ENCODE data around the gene COL23A1.

Gene COL23A1

GRCh38 chr5:178428341-178429155 is 161.6 kb downstream of the COL23A1 start:
- DNase-seq = no peak

GRCh38 chr5:178427576-178428197 is 162.5 kb downstream of the COL23A1 start:
- DNase-seq = no peak
- no peak for TF ChIP-seq CTCF (IDR thresholded peaks at IDR 0.05)
- peaks cover 10% of the 10 kb centered on the region for H3K27me3 Mint-ChIP-seq (ENCODE audit: low read depth, poor library complexity)
- H3K4me3 Mint-ChIP-seq = no peak overlapping the region
- H3K36me3 Mint-ChIP-seq (ENCODE audit: low read depth) = no peaks in the 10 kb centered on the region
- peaks cover 7% of the 10 kb centered on the region for H3K9me3 Mint-ChIP-seq
- H3K27ac Mint-ChIP-seq = no peak overlapping the region
- peaks cover 78% of the 10 kb centered on the region for H3K4me1 Mint-ChIP-seq

More at GRCh38 chr5:178428341-178429155, 161.6 kb downstream of the COL23A1 start:
- H3K4me3 Mint-ChIP-seq = no peak overlapping the region
- peaks cover 13% of the 10 kb centered on the region for H3K27me3 Mint-ChIP-seq (ENCODE audit: low read depth, poor library complexity)
- peaks cover 80% of the 10 kb centered on the region for H3K4me1 Mint-ChIP-seq
- no peak for TF ChIP-seq CTCF (IDR thresholded peaks at IDR 0.05)
- no peaks in the 10 kb centered on the region for H3K36me3 Mint-ChIP-seq (ENCODE audit: low read depth)
- H3K9me3 Mint-ChIP-seq = peaks cover 7% of the 10 kb centered on the region
- H3K27ac Mint-ChIP-seq = peak overlapping the region; percentile 57

- DNase-seq = no peak
- peak overlapping the region; percentile 68 for H3K27ac Mint-ChIP-seq
- TF ChIP-seq CTCF (IDR thresholded peaks at IDR 0.05) = no peak
- peaks cover 5% of the 10 kb centered on the region for H3K9me3 Mint-ChIP-seq
- no peak overlapping the region for H3K4me3 Mint-ChIP-seq
- H3K4me1 Mint-ChIP-seq = peaks cover 78% of the 10 kb centered on the region
- no peaks in the 10 kb centered on the region for H3K36me3 Mint-ChIP-seq (ENCODE audit: low read depth)
- peaks cover 7% of the 10 kb centered on the region for H3K27me3 Mint-ChIP-seq (ENCODE audit: low read depth, poor library complexity)
These were observed 163.7 kb downstream of the COL23A1 start for GRCh38 chr5:178426326-178427130.

GRCh38 chr5:178425621-178426068 is 164.5 kb downstream of the COL23A1 start:
- DNase-seq = no peak
- Mint-ChIP-seq H3K4me1 (peaks cover 83% of the 10 kb centered on the region), H3K27me3 (ENCODE audit: low read depth, poor library complexity) (peaks cover 4% of the 10 kb centered on the region)

GRCh38 chr5:178424810-178425177 is 165.4 kb downstream of the COL23A1 start:
- TF ChIP-seq CTCF (IDR thresholded peaks at IDR 0.05) = no peak
- no peaks in the 10 kb centered on the region for H3K9me3 Mint-ChIP-seq
- peak overlapping the region; percentile 90 for H3K27ac Mint-ChIP-seq
- DNase-seq = no peak
- peaks cover 2% of the 10 kb centered on the region for H3K27me3 Mint-ChIP-seq (ENCODE audit: low read depth, poor library complexity)
- no peak overlapping the region for H3K4me3 Mint-ChIP-seq
- no peaks in the 10 kb centered on the region for H3K36me3 Mint-ChIP-seq (ENCODE audit: low read depth)
- H3K4me1 Mint-ChIP-seq = peaks cover 83% of the 10 kb centered on the region

More at GRCh38 chr5:178425621-178426068, 164.5 kb downstream of the COL23A1 start:
- no peaks in the 10 kb centered on the region for H3K9me3 Mint-ChIP-seq
- H3K4me3 Mint-ChIP-seq = no peak overlapping the region
- TF ChIP-seq CTCF (IDR thresholded peaks at IDR 0.05) = no peak
- peak overlapping the region; percentile 68 for H3K27ac Mint-ChIP-seq
- no peaks in the 10 kb centered on the region for H3K36me3 Mint-ChIP-seq (ENCODE audit: low read depth)

Measured in nephron progenitor cell (in vitro differentiated cells).